Measurements from ENCODE around the gene AGO3. TPM values are rescaled to one million over a fixed set of nuclear protein-coding genes. Genes with fewer than 3 reads are reported as not detected.

AGO3 gene
- total and polyA plus RNA-seq, 4 donors, result 3.0 to 19.5 (median 7.1) TPM

GRCh38 chr1:35893051-35893879, 37.6 kb upstream of the AGO3 start (continued):
- TF ChIP-seq MAX (IDR thresholded peaks at IDR 0.05) (no peak), GABPA (IDR thresholded peaks at IDR 0.05 in 1 of 2, conservative IDR thresholded peaks at IDR 0.05 in 1 of 2) (no peak), SP1 (IDR thresholded peaks at IDR 0.05) (no peak), ZBTB33 (IDR thresholded peaks at IDR 0.05) (no peak), NR2F2 (IDR thresholded peaks at IDR 0.05) (no peak)

DNA sequence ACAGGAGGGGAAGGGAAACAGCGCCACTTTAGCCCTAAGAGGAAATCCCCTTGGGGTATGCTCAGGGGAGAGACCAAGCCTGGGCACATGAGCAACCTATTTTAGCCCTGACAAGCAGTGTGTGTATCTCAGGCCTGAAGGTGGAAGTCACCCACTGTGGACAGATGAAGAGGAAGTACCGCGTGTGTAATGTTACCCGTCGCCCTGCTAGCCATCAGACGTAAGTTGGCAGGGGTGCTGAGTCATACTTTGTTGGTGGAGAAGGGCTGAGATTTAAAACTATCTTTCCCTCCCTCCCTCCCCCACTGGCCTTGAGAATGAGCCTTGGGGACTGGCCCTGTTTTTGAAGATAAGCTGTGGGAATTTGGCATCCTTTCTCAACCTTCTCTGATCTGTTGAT, 36.7 kb upstream of the AGO3 start:
- Histone ChIP-seq H3K4me1 (ENCODE audit: control insufficient read depth in 4 of 4, insufficient read depth in 4 of 4, low read length in 3 of 4) (no peaks in the 10 kb centered on the region), H3K4me3 (ENCODE audit: low read depth in 1 of 3, low read length in 3 of 3) (no peak overlapping the region), H3K27ac (ENCODE audit: low read depth in 1 of 2, low read length in 2 of 2) (no peak overlapping the region), H3K27me3 (ENCODE audit: control insufficient read depth in 4 of 4, insufficient read depth in 4 of 4, low read length in 3 of 4) (no peaks in the 10 kb centered on the region), H3K9ac (ENCODE audit: low read depth in 1 of 2, low read length in 2 of 2) (no peak overlapping the region), H3K36me3 (ENCODE audit: control insufficient read depth in 4 of 4, insufficient read depth in 3 of 4, low read depth in 1 of 4, low read length in 3 of 4) (peaks cover 7 to 57% (median 34%) of the 10 kb centered on the region in 4 donors), H3K9me3 (ENCODE audit: control insufficient read depth in 4 of 4, low read length in 3 of 4) (no peaks in the 10 kb centered on the region)
- DNase-seq (ENCODE audit: low spot score), result no peak
- TF ChIP-seq HNF4G (IDR thresholded peaks at IDR 0.05) (no peak), RXRA (IDR thresholded peaks at IDR 0.05) (no peak), TAF1 (conservative IDR thresholded peaks at IDR 0.05) (no peak), HNF4A (conservative IDR thresholded peaks at IDR 0.05) (no peak), FOXA1 (IDR thresholded peaks at IDR 0.05) (no peak), SP1 (IDR thresholded peaks at IDR 0.05) (no peak), ATF3 (IDR thresholded peaks at IDR 0.05) (no peak), FOXA2 (IDR thresholded peaks at IDR 0.05) (no peak), MAX (IDR thresholded peaks at IDR 0.05) (no peak), GABPA (IDR thresholded peaks at IDR 0.05 in 1 of 2, conservative IDR thresholded peaks at IDR 0.05 in 1 of 2) (no peak), NR2F2 (IDR thresholded peaks at IDR 0.05) (no peak), JUND (IDR thresholded peaks at IDR 0.05) (no peak), CTCF (IDR thresholded peaks at IDR 0.05; ENCODE audit: low read depth, low read length, missing input control) (no peak), ZBTB33 (IDR thresholded peaks at IDR 0.05) (no peak), YY1 (IDR thresholded peaks at IDR 0.05) (no peak), RAD21 (IDR thresholded peaks at IDR 0.05) (no peak), EGR1 (IDR thresholded peaks at IDR 0.05; ENCODE audit: low read depth in 2 of 2) (no peak)
- TF ChIP-seq, protein P1, sequence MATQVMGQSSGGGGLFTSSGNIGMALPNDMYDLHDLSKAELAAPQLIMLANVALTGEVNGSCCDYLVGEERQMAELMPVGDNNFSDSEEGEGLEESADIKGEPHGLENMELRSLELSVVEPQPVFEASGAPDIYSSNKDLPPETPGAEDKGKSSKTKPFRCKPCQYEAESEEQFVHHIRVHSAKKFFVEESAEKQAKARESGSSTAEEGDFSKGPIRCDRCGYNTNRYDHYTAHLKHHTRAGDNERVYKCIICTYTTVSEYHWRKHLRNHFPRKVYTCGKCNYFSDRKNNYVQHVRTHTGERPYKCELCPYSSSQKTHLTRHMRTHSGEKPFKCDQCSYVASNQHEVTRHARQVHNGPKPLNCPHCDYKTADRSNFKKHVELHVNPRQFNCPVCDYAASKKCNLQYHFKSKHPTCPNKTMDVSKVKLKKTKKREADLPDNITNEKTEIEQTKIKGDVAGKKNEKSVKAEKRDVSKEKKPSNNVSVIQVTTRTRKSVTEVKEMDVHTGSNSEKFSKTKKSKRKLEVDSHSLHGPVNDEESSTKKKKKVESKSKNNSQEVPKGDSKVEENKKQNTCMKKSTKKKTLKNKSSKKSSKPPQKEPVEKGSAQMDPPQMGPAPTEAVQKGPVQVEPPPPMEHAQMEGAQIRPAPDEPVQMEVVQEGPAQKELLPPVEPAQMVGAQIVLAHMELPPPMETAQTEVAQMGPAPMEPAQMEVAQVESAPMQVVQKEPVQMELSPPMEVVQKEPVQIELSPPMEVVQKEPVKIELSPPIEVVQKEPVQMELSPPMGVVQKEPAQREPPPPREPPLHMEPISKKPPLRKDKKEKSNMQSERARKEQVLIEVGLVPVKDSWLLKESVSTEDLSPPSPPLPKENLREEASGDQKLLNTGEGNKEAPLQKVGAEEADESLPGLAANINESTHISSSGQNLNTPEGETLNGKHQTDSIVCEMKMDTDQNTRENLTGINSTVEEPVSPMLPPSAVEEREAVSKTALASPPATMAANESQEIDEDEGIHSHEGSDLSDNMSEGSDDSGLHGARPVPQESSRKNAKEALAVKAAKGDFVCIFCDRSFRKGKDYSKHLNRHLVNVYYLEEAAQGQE (IDR thresholded peaks at IDR 0.05), result no peak
- 88% methylated on average over 6 of the region's 6 CpGs for WGBS

All from liver (tissue), 9 donors.